Upper lobe of left lung (tissue), 4 donors: Measurements from ENCODE around the gene LSM5.

Source experiments
- CTCF ChIP-seq, 6 experiments: fragments of 450-650 bp in 4 of 6; fragments of 200-600 bp in 2 of 6; sonication (generic) in 2 of 6; IDR thresholded peaks; one replicate each; pipeline ENCODE4 v1.5.1; 2016 to 2019; ENCODE audit warnings: antibody characterized with exemption in 6 of 6
- POLR2A ChIP-seq, 4 donors: fragments of 450-650 bp; IDR thresholded peaks; one replicate each; pipeline ENCODE4 v1.5.1; 2016 to 2017; ENCODE audit warnings: antibody characterized with exemption in 4 of 4, mild to moderate bottlenecking in 2 of 4

- no peak for TF ChIP-seq CTCF (IDR thresholded peaks at IDR 0.05)
- no peak for TF ChIP-seq POLR2A (IDR thresholded peaks at IDR 0.05)
These were observed 28.5 kb upstream of the LSM5 start for GRCh38 chr7:32518534-32519140.
